DOHH2 (cell line): ENCODE measurements around the gene DEUP1.

ENCODE experiments used
- H3F3A ChIP-seq: fragments of 200-600 bp; sonication (generic), shearing (Covaris generic); 2 replicates; pipeline ENCODE4 v1.6.0; 2016; ENCODE audit warnings: antibody characterized with exemption, mild to moderate bottlenecking; ENCODE audit not compliant: control insufficient read depth, insufficient read depth
- H3K27ac ChIP-seq: fragments of 200-600 bp; sonication (generic); 2 replicates; pipeline ENCODE4 v1.5.1; 2014; ENCODE audit warnings: low read depth, mild to moderate bottlenecking, low read length, moderate library complexity
- H3K27me3 ChIP-seq: fragments of 200-600 bp; sonication (generic); 2 replicates; pipeline ENCODE4 v1.6.1; 2014; ENCODE audit warnings: mild to moderate bottlenecking, low read length, mixed read lengths; ENCODE audit not compliant: control insufficient read depth
- H3K36me3 ChIP-seq: fragments of 200-600 bp; sonication (generic); 2 replicates; pipeline ENCODE4 v1.6.1; 2014; ENCODE audit warnings: mild to moderate bottlenecking, low read length, moderate library complexity, mixed read lengths; ENCODE audit not compliant: control insufficient read depth
- H3K4me1 ChIP-seq: fragments of 200-600 bp; sonication (generic); 2 replicates; pipeline ENCODE4 v1.6.1; 2014; ENCODE audit warnings: mild to moderate bottlenecking, low read length, mixed read lengths; ENCODE audit not compliant: control insufficient read depth
- H3K4me2 ChIP-seq: fragments of 200-600 bp; sonication (generic); 2 replicates; pipeline ENCODE4 v1.6.0; 2014; ENCODE audit warnings: mild to moderate bottlenecking, low read length, moderate library complexity
- H3K4me3 ChIP-seq: fragments of 200-600 bp; sonication (generic); 2 replicates; pipeline ENCODE4 v1.5.1; 2014; ENCODE audit warnings: mild to moderate bottlenecking, low read length, mixed read lengths
- H3K79me2 ChIP-seq: fragments of 200-600 bp; sonication (generic); 2 replicates; pipeline ENCODE4 v1.6.1; 2014; ENCODE audit warnings: mild to moderate bottlenecking, low read length, mixed read lengths; ENCODE audit not compliant: control insufficient read depth
- H3K9me2 ChIP-seq: fragments of 200-600 bp; sonication (generic); replicated peaks from 2 replicates; pipeline ENCODE4 v1.6.1; 2014; ENCODE audit warnings: mild to moderate bottlenecking, low read length, mixed read lengths; ENCODE audit not compliant: control insufficient read depth
- H3K9me3 ChIP-seq: fragments of 200-600 bp; sonication (generic); 2 replicates; pipeline ENCODE4 v1.6.1; 2014; ENCODE audit warnings: antibody characterized with exemption, low read length, mixed read lengths; ENCODE audit not compliant: control insufficient read depth, insufficient read depth
- H4K20me1 ChIP-seq: fragments of 200-600 bp; sonication (generic); 2 replicates; pipeline ENCODE4 v1.6.0; 2014; ENCODE audit warnings: low read depth, mild to moderate bottlenecking, antibody characterized with exemption, low read length, moderate library complexity; ENCODE audit not compliant: control insufficient read depth, insufficient read depth
- EZH2phosphoT487 ChIP-seq: fragments of 200-600 bp; sonication (generic); IDR thresholded peaks from 2 replicates; pipeline ENCODE4 v1.6.1; 2017; ENCODE audit warnings: borderline replicate concordance, mild to moderate bottlenecking, antibody characterized with exemption, low read length, moderate library complexity, mixed read lengths
- TF ChIP-seq, protein P1 (sequence below): fragments of 200-600 bp; sonication (generic); IDR thresholded peaks from one replicate; pipeline ENCODE4 v1.5.1; 2014; ENCODE audit warnings: antibody characterized with exemption, mild to moderate bottlenecking, low read depth, low read length; ENCODE audit not compliant: poor library complexity, severe bottlenecking

Gene DEUP1

DNA sequence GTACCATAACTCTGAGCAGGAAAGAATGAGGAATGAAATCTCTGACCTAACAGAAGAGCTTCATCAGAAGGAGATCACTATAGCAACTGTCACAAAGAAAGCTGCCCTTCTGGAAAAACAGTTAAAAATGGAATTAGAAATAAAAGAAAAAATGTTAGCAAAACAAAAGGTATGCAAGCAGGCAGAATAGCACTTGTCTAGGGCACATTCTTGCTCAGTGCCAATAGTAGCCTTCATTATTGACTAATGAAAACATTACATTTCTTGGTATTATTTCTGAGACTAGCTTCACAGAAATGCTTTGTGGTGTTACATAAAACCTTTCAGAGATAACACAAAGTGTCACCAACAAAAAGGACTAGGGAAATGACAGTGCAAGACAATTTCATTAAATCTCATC lies 63.9 kb downstream of the DEUP1 start:
- no peak overlapping the region for H3K27ac ChIP-seq
- TF ChIP-seq, protein P1, sequence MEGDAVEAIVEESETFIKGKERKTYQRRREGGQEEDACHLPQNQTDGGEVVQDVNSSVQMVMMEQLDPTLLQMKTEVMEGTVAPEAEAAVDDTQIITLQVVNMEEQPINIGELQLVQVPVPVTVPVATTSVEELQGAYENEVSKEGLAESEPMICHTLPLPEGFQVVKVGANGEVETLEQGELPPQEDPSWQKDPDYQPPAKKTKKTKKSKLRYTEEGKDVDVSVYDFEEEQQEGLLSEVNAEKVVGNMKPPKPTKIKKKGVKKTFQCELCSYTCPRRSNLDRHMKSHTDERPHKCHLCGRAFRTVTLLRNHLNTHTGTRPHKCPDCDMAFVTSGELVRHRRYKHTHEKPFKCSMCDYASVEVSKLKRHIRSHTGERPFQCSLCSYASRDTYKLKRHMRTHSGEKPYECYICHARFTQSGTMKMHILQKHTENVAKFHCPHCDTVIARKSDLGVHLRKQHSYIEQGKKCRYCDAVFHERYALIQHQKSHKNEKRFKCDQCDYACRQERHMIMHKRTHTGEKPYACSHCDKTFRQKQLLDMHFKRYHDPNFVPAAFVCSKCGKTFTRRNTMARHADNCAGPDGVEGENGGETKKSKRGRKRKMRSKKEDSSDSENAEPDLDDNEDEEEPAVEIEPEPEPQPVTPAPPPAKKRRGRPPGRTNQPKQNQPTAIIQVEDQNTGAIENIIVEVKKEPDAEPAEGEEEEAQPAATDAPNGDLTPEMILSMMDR = no peak
- no peak for TF ChIP-seq EZH2phosphoT487
- H3K4me1 ChIP-seq = no peaks in the 10 kb centered on the region
- H3K9me2 ChIP-seq = no peaks in the 10 kb centered on the region
- no peaks in the 10 kb centered on the region for H3K79me2 ChIP-seq
- no peaks in the 10 kb centered on the region for H4K20me1 ChIP-seq
- no peaks in the 10 kb centered on the region for H3F3A ChIP-seq
- H3K27me3 ChIP-seq = no peaks in the 10 kb centered on the region
- no peaks in the 10 kb centered on the region for H3K36me3 ChIP-seq
- no peak overlapping the region for H3K4me3 ChIP-seq
- no peaks in the 10 kb centered on the region for H3K9me3 ChIP-seq
- no peak overlapping the region for H3K4me2 ChIP-seq

DNA sequence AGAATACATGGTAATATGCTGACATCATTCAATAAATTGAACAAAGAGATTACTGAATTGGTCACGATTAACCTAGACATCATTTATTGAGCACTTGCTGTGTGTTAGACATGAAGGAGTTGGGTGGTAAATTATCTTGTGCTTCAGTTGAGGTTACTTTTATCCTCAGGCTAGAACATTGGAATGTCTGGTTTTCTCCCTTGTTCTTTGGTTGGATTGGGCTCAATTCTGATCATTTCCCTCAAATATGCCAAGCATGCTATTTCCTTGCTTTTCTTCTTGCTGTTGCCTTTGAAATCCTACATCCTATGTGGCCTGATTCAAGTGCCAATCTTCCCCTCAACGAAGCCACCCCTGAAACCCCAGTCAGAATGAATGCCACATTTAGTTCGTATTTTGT lies 65.8 kb downstream of the DEUP1 start:
- Histone ChIP-seq H3K4me1 (no peaks in the 10 kb centered on the region), H3K79me2 (no peaks in the 10 kb centered on the region), H3K36me3 (no peaks in the 10 kb centered on the region), H3K9me2 (no peaks in the 10 kb centered on the region), H3K27ac (no peak overlapping the region), H3K4me2 (no peak overlapping the region), H4K20me1 (no peaks in the 10 kb centered on the region), H3F3A (no peaks in the 10 kb centered on the region), H3K4me3 (no peak overlapping the region), H3K27me3 (no peaks in the 10 kb centered on the region), H3K9me3 (no peaks in the 10 kb centered on the region)
- TF ChIP-seq, protein P1 = no peak
- TF ChIP-seq EZH2phosphoT487 = no peak

- H3K27ac ChIP-seq = no peak overlapping the region
- H3K36me3 ChIP-seq = no peaks in the 10 kb centered on the region
- no peaks in the 10 kb centered on the region for H3K9me3 ChIP-seq
- no peak overlapping the region for H3K4me2 ChIP-seq
- H3K27me3 ChIP-seq = no peaks in the 10 kb centered on the region
- H4K20me1 ChIP-seq = no peaks in the 10 kb centered on the region
- H3K79me2 ChIP-seq = no peaks in the 10 kb centered on the region
- no peaks in the 10 kb centered on the region for H3K4me1 ChIP-seq
- no peaks in the 10 kb centered on the region for H3K9me2 ChIP-seq
- TF ChIP-seq, protein P1 = no peak
- TF ChIP-seq EZH2phosphoT487 = no peak
- H3F3A ChIP-seq = no peaks in the 10 kb centered on the region
- no peak overlapping the region for H3K4me3 ChIP-seq
Observed at GRCh38 chr11:93403930-93404329, 73.4 kb downstream of the DEUP1 start.
